ENCODE measurements around the gene PRSS36.
"Not testable (repeated sequence)": the region's sequence is repeated elsewhere in the genome, so short reads cannot be mapped to it uniquely, and the experiment has no call there.

Gene PRSS36

DNA sequence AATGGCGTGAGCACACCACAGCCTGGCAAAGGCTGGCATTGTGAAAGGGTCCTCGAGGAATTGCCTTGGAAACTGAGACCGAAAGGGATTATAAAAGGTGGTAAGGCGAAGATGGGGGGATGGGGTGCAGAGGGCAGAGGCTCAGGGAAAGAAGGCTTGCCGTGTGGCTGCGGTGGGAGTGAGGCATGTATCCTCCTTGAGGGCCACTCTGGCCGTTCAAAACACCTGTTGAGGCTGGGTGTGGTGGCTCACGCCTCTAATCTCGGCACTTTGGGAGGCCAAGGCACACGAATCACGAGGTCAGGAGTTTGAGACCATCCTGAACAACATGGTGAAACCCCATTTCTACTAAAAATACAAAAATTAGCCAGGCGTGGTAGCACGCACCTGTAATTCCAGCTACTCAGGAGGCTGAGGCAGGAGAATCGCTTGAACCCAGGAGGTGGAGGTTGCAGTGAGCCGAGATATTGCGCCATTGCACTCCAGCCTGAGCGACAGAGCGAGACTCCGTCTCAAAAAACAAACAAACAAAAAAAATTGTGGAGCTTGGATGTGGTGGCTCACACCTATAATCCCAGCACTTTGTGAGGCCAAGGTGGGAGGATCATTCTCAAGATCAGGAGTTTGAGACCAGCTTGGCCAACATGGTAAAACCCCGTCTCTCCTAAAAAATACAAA is 12.9 kb downstream of the PRSS36 start:
- not testable (repeated sequence) for H2AK5ac ChIP-seq (ENCODE audit: low read length); H3K27ac ChIP-seq (ENCODE audit: low read depth, low read length); H4K8ac ChIP-seq (ENCODE audit: low read depth, low read length); H3K56ac ChIP-seq (ENCODE audit: low read length); H3K9ac ChIP-seq (ENCODE audit: low read length); H3K4ac ChIP-seq (ENCODE audit: low read depth, low read length); H3K4me3 ChIP-seq (ENCODE audit: low read length); H3K4me2 ChIP-seq (ENCODE audit: low read length); DNase-seq; H2BK120ac ChIP-seq (ENCODE audit: low read depth, low read length); H3K27me3 ChIP-seq (ENCODE audit: insufficient read depth, low read length, poor library complexity); H3K36me3 ChIP-seq (ENCODE audit: control insufficient read depth, insufficient read depth, low read length); H3K23ac ChIP-seq (ENCODE audit: low read length); H2BK5ac ChIP-seq (ENCODE audit: low read length); H2BK15ac ChIP-seq (replicated peaks; ENCODE audit: low read depth); H4K5ac ChIP-seq (ENCODE audit: low read length); H3K18ac ChIP-seq (ENCODE audit: low read length)
- no CpG with 5 or more reads among the region's 20 CpGs for WGBS (ENCODE audit: extremely low coverage, insufficient coverage, low lambda C conversion rate)
- Histone ChIP-seq H3K79me1 (ENCODE audit: low read length) (peaks cover 16% of the 10 kb centered on the region), H3K4me1 (ENCODE audit: control insufficient read depth, low read depth, low read length) (peaks cover 18% of the 10 kb centered on the region), H3K79me2 (ENCODE audit: control insufficient read depth, insufficient read depth, low read length) (peaks cover 17% of the 10 kb centered on the region)

DNA sequence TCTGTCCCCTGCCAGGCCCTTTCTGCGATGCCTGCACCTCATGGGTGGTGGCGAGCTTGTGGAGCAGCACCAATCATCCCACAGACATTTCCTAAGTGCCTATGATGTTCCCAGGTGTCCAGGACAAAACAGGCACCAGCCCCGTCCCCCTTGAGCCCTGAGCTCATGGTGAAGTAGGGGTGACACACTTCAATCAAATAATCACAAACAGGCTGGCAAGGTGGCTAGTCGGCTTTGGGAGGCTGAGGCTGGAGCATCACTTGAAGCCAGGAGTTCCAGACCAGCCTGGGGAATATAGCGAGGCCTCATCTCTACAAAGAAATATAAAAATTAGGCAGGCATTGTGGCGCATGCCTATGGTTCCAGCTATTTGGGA is 13.6 kb downstream of the PRSS36 start:
- Histone ChIP-seq H3K9ac (ENCODE audit: low read length) (no peak overlapping the region), H3K23ac (ENCODE audit: low read length) (no peak overlapping the region), H3K4me1 (ENCODE audit: control insufficient read depth, low read depth, low read length) (peaks cover 15% of the 10 kb centered on the region), H3K27ac (ENCODE audit: low read depth, low read length) (no peak overlapping the region), H3K27me3 (ENCODE audit: insufficient read depth, low read length, poor library complexity) (no peaks in the 10 kb centered on the region), H2AK5ac (ENCODE audit: low read length) (no peak overlapping the region), H4K8ac (ENCODE audit: low read depth, low read length) (no peak overlapping the region), H3K79me2 (ENCODE audit: control insufficient read depth, insufficient read depth, low read length) (peaks cover 17% of the 10 kb centered on the region), H2BK120ac (ENCODE audit: low read depth, low read length) (no peak overlapping the region), H3K36me3 (ENCODE audit: control insufficient read depth, insufficient read depth, low read length) (peaks cover 2% of the 10 kb centered on the region), H3K56ac (ENCODE audit: low read length) (peak overlapping the region; percentile 15), H3K79me1 (ENCODE audit: low read length) (peaks cover 16% of the 10 kb centered on the region), H3K18ac (ENCODE audit: low read length) (no peak overlapping the region), H4K5ac (ENCODE audit: low read length) (no peak overlapping the region), H2BK5ac (ENCODE audit: low read length) (no peak overlapping the region), H3K4me3 (ENCODE audit: low read length) (no peak overlapping the region), H2BK15ac (replicated peaks; ENCODE audit: low read depth) (no peak overlapping the region), H3K4me2 (ENCODE audit: low read length) (no peak overlapping the region), H3K4ac (ENCODE audit: low read depth, low read length) (no peak overlapping the region)
- no peak for DNase-seq
- WGBS (ENCODE audit: extremely low coverage, insufficient coverage, low lambda C conversion rate) = no CpG with 5 or more reads among the region's 6 CpGs

GRCh38 chr16:31135535-31136286 is 14.2 kb downstream of the PRSS36 start, which contains the start of gene PRSS8:
PRSS8 (minus strand) TSS chr16:31135727; CDS start chr16:31135498, 229 bp downstream.
- Histone ChIP-seq H2BK120ac (ENCODE audit: low read depth, low read length) (no peak within 1 kb of the TSS), H2BK15ac (replicated peaks; ENCODE audit: low read depth) (no peak within 1 kb of the TSS), H3K56ac (ENCODE audit: low read length) (peak within 1 kb of the TSS; percentile 94), H3K27ac (ENCODE audit: low read depth, low read length) (peak within 1 kb of the TSS; percentile 74), H3K18ac (ENCODE audit: low read length) (peak within 1 kb of the TSS; percentile 83), H3K27me3 (ENCODE audit: insufficient read depth, low read length, poor library complexity) (no peaks in the 10 kb centered on the region), H3K4ac (ENCODE audit: low read depth, low read length) (peak within 1 kb of the TSS; percentile 87), H2BK5ac (ENCODE audit: low read length) (peak within 1 kb of the TSS; percentile 70), H3K4me1 (ENCODE audit: control insufficient read depth, low read depth, low read length) (peaks cover 15% of the 10 kb centered on the region), H4K5ac (ENCODE audit: low read length) (no peak within 1 kb of the TSS), H4K8ac (ENCODE audit: low read depth, low read length) (no peak within 1 kb of the TSS), H2AK5ac (ENCODE audit: low read length) (peak within 1 kb of the TSS; percentile 93), H3K79me1 (ENCODE audit: low read length) (peaks cover 16% of the 10 kb centered on the region), H3K4me3 (ENCODE audit: low read length) (peak within 1 kb of the TSS; percentile 78), H3K79me2 (ENCODE audit: control insufficient read depth, insufficient read depth, low read length) (peaks cover 17% of the 10 kb centered on the region), H3K9ac (ENCODE audit: low read length) (peak within 1 kb of the TSS; percentile 96), H3K4me2 (ENCODE audit: low read length) (peak within 1 kb of the TSS; percentile 51), H3K23ac (ENCODE audit: low read length) (no peak within 1 kb of the TSS), H3K36me3 (ENCODE audit: control insufficient read depth, insufficient read depth, low read length) (peaks cover 2% of the 10 kb centered on the region)
- no CpG with 5 or more reads among the region's 22 CpGs for whole genome bisulfite sequencing (ENCODE audit: extremely low coverage, insufficient coverage, low lambda C conversion rate)
- peak; percentile 64 for DNase-seq

DNA sequence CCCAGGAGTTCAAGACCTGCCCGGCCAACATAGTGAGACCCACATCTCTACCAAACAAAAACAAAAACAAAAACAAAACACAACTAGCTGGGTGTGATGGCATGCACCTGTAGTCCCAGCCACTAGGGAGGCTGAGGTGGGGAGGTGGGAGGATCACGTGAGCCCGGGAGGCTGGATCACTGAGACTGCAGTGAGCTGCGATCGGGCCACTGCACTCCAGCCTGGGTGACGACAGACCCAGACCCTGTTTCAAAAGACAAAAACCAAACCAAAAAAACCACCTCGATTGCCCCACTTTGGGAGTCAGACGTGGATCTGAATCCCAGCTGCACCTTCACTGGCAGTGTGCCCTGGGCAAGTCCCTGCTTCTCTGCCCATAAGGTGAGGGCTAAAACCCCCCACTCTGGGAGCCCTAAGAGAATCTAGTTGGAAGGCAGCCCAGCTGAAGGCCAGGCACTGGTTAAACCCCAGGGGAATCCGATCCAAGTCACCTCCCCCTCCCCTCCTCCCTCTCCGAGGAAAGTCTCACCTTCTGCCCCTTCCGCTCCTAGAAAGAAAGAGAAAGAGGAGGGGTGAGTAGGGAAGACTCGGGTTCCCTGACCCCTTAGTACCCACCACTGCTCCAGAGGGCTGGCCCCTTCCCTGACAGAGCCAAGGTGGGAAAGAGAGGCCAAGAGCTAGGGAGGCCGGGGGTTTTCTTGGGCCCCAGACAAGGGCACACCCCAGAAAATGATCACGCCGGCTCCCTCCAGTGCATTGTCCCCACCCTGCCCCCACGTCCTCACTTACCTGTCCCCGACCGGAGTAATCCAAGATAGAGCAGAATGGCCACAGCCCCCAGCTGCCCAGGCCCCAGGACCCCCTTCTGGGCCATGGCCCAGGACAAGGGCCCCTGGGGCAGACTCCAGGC is 15.0 kb downstream of the PRSS36 start:
- H4K5ac ChIP-seq (ENCODE audit: low read length) = no peak overlapping the region
- peak overlapping the region; percentile 83 for H3K18ac ChIP-seq (ENCODE audit: low read length)
- no peak overlapping the region for H2AK5ac ChIP-seq (ENCODE audit: low read length)
- peaks cover 16% of the 10 kb centered on the region for H3K79me1 ChIP-seq (ENCODE audit: low read length)
- H3K23ac ChIP-seq (ENCODE audit: low read length) = no peak overlapping the region
- H2BK120ac ChIP-seq (ENCODE audit: low read depth, low read length) = no peak overlapping the region
- peaks cover 15% of the 10 kb centered on the region for H3K4me1 ChIP-seq (ENCODE audit: control insufficient read depth, low read depth, low read length)
- H4K8ac ChIP-seq (ENCODE audit: low read depth, low read length) = no peak overlapping the region
- DNase-seq = peak; percentile 93
- H3K79me2 ChIP-seq (ENCODE audit: control insufficient read depth, insufficient read depth, low read length) = peaks cover 17% of the 10 kb centered on the region
- H2BK15ac ChIP-seq (replicated peaks; ENCODE audit: low read depth) = no peak overlapping the region
- peak overlapping the region; percentile 87 for H3K4ac ChIP-seq (ENCODE audit: low read depth, low read length)
- H3K9ac ChIP-seq (ENCODE audit: low read length) = peak overlapping the region; percentile 96
- H3K27me3 ChIP-seq (ENCODE audit: insufficient read depth, low read length, poor library complexity) = no peaks in the 10 kb centered on the region
- no CpG with 5 or more reads among the region's 18 CpGs for WGBS (ENCODE audit: extremely low coverage, insufficient coverage, low lambda C conversion rate)
- H3K4me2 ChIP-seq (ENCODE audit: low read length) = peak overlapping the region; percentile 51
- H2BK5ac ChIP-seq (ENCODE audit: low read length) = peak overlapping the region; percentile 70
- H3K4me3 ChIP-seq (ENCODE audit: low read length) = peak overlapping the region; percentile 78
- peaks cover 2% of the 10 kb centered on the region for H3K36me3 ChIP-seq (ENCODE audit: control insufficient read depth, insufficient read depth, low read length)
- H3K56ac ChIP-seq (ENCODE audit: low read length) = peak overlapping the region; percentile 94
- peak overlapping the region; percentile 74 for H3K27ac ChIP-seq (ENCODE audit: low read depth, low read length)

- Histone ChIP-seq H3K36me3 (ENCODE audit: control insufficient read depth, insufficient read depth, low read length) (peaks cover 2% of the 10 kb centered on the region), H3K79me1 (ENCODE audit: low read length) (peaks cover 16% of the 10 kb centered on the region), H4K8ac (ENCODE audit: low read depth, low read length) (no peak overlapping the region), H2BK15ac (replicated peaks; ENCODE audit: low read depth) (no peak overlapping the region), H3K23ac (ENCODE audit: low read length) (no peak overlapping the region), H3K4me1 (ENCODE audit: control insufficient read depth, low read depth, low read length) (peaks cover 12% of the 10 kb centered on the region), H3K27ac (ENCODE audit: low read depth, low read length) (no peak overlapping the region), H3K4ac (ENCODE audit: low read depth, low read length) (no peak overlapping the region), H3K4me3 (ENCODE audit: low read length) (no peak overlapping the region), H2BK5ac (ENCODE audit: low read length) (no peak overlapping the region), H4K5ac (ENCODE audit: low read length) (no peak overlapping the region), H3K56ac (ENCODE audit: low read length) (peak overlapping the region; percentile 94), H3K4me2 (ENCODE audit: low read length) (peak overlapping the region; percentile 51), H3K18ac (ENCODE audit: low read length) (no peak overlapping the region), H2AK5ac (ENCODE audit: low read length) (no peak overlapping the region), H3K27me3 (ENCODE audit: insufficient read depth, low read length, poor library complexity) (no peaks in the 10 kb centered on the region), H3K9ac (ENCODE audit: low read length) (peak overlapping the region; percentile 96), H3K79me2 (ENCODE audit: control insufficient read depth, insufficient read depth, low read length) (peaks cover 17% of the 10 kb centered on the region), H2BK120ac (ENCODE audit: low read depth, low read length) (no peak overlapping the region)
- DNase-seq = peak; percentile 27
- no CpG with 5 or more reads among the region's 5 CpGs for WGBS (ENCODE audit: extremely low coverage, insufficient coverage, low lambda C conversion rate)
Measured at GRCh38 chr16:31134091-31134571, 15.7 kb downstream of the PRSS36 start.

Measured in mesendoderm (in vitro differentiated cells).